ENCODE results near the gene FASN. TPM values are rescaled to one million over a fixed set of nuclear protein-coding genes. Genes with fewer than 3 reads are reported as not detected.
A peak's percentile ranks its signal among the peaks of the same experiment; 100 is the strongest.

The FASN gene
- total and polyA plus RNA-seq, 8 donors: 18.0 to 550 (median 40.0) TPM

DNA sequence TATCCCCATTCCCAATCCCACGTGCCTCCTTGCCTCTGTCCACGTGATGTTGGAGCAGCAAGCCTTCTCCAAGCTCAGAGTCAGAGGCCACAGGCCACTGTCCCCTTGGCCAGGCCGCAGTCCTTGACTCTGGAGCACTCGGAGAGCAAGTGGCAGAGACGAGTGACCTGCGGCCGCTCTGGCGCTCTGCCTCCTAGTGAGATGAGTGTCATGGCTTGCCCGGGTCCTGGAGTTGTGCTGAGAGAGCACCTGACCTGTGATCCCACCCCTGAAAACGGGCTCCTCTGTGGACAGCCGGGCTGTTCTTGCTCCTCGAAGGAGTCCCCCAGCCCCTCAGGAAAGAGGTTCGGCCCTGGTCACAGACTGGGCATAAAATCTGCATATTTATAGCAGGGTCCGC lies 10.0 kb upstream of the FASN start:
- no peak overlapping the region for H3K4me3 ChIP-seq
- H3K36me3 ChIP-seq: peaks cover 0 to 8% of the 10 kb centered on the region in 2 donors
- DNase-seq: peak in 1 of 4 donors; percentile 80
- H3K9me3 ChIP-seq: no peaks in the 10 kb centered on the region
- TF ChIP-seq, protein P1, sequence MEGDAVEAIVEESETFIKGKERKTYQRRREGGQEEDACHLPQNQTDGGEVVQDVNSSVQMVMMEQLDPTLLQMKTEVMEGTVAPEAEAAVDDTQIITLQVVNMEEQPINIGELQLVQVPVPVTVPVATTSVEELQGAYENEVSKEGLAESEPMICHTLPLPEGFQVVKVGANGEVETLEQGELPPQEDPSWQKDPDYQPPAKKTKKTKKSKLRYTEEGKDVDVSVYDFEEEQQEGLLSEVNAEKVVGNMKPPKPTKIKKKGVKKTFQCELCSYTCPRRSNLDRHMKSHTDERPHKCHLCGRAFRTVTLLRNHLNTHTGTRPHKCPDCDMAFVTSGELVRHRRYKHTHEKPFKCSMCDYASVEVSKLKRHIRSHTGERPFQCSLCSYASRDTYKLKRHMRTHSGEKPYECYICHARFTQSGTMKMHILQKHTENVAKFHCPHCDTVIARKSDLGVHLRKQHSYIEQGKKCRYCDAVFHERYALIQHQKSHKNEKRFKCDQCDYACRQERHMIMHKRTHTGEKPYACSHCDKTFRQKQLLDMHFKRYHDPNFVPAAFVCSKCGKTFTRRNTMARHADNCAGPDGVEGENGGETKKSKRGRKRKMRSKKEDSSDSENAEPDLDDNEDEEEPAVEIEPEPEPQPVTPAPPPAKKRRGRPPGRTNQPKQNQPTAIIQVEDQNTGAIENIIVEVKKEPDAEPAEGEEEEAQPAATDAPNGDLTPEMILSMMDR (IDR thresholded peaks at IDR 0.05): no peak
- no peak for ATAC-seq
- no peaks in the 10 kb centered on the region for H3K27me3 ChIP-seq
- H3K27ac ChIP-seq: no peak overlapping the region
- H3K4me1 ChIP-seq: peaks cover 32 to 53% of the 10 kb centered on the region in 2 donors
- intact Hi-C loops (cut with DNase I): no loop called here

DNA sequence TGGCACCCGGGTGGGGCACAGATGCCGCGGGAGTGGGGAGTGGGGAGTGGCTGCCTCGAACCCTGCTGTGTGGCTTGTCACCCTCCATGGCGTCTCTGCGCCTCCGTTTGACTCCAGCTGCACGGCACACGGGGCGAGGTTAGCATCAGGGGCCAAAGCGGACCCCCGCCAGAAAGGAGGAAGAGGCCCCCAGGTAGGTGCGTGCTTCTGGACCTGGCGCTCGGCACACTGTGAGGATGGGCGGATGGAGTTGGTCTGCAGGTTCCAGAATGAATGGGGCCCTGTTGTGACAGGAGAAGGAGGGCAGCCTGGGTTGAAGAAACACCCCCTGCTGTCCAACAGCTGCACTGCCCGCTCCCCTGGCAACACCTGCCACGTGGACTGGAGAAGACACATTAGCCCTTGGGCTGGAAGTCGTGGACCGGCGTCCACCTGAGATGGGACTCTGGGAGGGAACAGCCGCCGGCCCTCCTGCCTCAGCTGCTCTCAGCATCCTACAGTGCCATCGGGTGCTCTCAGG lies 9.4 kb upstream of the FASN start:
- intact Hi-C loops (cut with DNase I): no loop called here
- TF ChIP-seq, protein P1 (IDR thresholded peaks at IDR 0.05): no peak
- no peak overlapping the region for H3K4me3 ChIP-seq
- DNase-seq (no peak), ATAC-seq (no peak)
- peak overlapping the region; percentile 84 to 87 for H3K27ac ChIP-seq
- H3K4me1 ChIP-seq: peaks cover 31 to 56% of the 10 kb centered on the region in 2 donors
- H3K36me3 ChIP-seq: peaks cover 0 to 6% of the 10 kb centered on the region in 2 donors
- no peaks in the 10 kb centered on the region for H3K9me3 ChIP-seq
- H3K27me3 ChIP-seq: no peaks in the 10 kb centered on the region

DNA sequence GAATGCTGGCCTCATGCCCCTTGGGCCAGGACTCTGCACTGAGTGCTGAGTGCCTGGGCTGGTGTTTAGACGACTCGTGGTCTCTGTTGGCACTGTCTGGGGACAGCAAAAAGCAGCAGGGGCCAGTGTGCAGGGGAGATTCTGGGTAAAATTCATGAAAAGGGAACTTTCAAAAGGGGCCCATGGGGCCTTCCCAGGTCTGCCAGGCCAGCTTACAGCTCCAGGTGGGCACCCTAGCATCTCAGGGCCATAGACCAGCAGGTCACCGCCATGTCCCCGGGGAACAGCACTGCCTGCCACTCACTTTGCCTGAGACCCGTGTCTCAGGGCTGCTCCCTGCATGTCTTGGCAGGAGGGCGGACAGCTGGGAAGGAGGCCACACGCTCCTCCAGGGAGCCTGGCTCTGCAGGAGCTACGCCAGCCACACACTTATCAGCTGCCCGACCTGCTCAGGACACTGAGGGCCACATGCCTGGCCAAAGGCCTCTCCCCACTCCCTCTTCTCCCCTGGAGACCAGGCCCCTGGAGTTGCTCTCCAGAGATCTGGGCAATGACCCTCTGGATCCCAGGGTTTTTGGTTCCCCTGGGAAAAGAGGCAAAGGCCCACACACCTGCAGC lies 8.8 kb upstream of the FASN start:
- H3K4me1 ChIP-seq: peaks cover 28 to 57% of the 10 kb centered on the region in 2 donors
- ATAC-seq: peak; percentile 34
- peak overlapping the region; percentile 84 to 87 for H3K27ac ChIP-seq
- H3K9me3 ChIP-seq: no peaks in the 10 kb centered on the region
- DNase-seq: no peak
- TF ChIP-seq, protein P1 (IDR thresholded peaks at IDR 0.05): no peak
- peak overlapping the region in 1 of 2 donors; percentile 37 for H3K4me3 ChIP-seq
- no peaks in the 10 kb centered on the region for H3K36me3 ChIP-seq
- intact Hi-C loops (cut with DNase I): no loop called here
- no peaks in the 10 kb centered on the region for H3K27me3 ChIP-seq

DNA sequence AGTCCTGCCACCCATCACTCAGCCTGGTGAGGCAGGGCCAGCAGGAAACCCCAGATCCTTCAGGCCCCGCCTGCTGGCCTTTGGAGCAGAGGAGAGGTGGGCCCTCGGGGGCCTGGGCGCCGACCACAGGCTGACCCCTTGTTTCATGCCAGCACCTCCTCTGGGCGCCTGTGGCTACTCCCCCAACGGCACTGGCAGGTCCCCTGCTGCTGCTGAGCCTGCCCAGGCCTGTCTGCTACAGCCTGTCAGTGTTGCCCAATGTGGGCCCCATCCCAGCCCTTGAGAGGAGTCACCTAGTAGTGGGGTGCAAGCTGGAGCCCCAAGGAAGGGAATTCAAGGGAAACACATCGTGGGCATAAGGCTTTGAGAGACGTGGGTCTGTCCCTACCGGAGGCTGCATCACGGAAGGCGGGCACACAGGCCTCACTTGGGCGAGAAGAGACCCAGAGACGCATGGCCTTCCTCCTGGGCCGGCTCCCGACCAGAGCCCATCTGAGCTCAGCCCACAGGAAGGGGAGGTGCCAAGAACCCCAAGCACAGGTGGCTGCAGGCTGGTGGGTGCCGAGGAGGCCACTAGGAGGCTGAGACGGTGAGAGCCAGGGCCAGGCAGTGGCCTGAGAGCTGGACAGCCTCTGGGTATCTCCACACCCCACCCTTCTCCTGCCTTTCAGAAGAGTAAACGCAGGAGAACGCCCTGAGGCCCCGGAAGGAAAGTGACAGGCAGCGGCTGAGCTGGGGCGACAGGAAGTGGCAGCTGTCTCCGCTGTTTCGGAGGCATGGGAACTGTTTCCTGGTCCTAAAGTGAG lies 8.0 kb upstream of the FASN start:
- Histone ChIP-seq H3K9me3 (no peaks in the 10 kb centered on the region), H3K36me3 (no peaks in the 10 kb centered on the region), H3K4me1 (peaks cover 28 to 64% of the 10 kb centered on the region in 2 donors), H3K27ac (peak overlapping the region; percentile 84 to 87), H3K27me3 (no peaks in the 10 kb centered on the region), H3K4me3 (peak overlapping the region; percentile 6 to 37)
- intact Hi-C loops (cut with DNase I): no loop called here
- TF ChIP-seq, protein P1 (IDR thresholded peaks at IDR 0.05): peak in 1 of 2 donors; percentile 54
- peak; percentile 78 for ATAC-seq
- DNase-seq: peak; percentile 33 to 91 (median 66)

DNA sequence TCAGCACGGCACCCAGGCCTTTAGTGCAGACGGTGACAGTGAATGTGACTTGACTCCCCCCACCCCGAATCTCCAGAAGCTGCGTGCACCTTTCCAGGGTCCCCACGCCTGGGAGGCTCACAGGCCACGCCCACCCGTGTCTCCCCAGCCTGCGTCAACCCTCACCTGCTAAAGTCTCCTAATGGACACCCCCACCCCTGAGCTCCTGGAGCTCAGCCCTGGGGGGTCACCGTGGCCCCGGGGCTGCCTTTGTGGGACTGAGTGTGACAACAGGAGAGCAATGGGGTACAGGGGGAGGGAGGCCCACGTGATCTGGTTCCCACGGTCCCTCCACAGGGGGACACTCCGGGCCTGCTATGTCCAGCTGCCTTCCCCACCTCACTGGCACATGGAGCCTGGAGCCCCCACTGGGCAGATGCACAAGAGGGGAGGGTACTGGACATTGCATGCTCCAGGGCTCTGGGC lies 7.4 kb upstream of the FASN start:
- Histone ChIP-seq H3K36me3 (no peaks in the 10 kb centered on the region), H3K4me3 (peak overlapping the region in 1 of 2 donors; percentile 37), H3K9me3 (no peaks in the 10 kb centered on the region), H3K4me1 (peaks cover 28 to 65% of the 10 kb centered on the region in 2 donors), H3K27me3 (no peaks in the 10 kb centered on the region), H3K27ac (peak overlapping the region; percentile 84 to 87)
- intact Hi-C loops (cut with DNase I): no loop called here
- DNase-seq (no peak), ATAC-seq (no peak)
- TF ChIP-seq, protein P1 (IDR thresholded peaks at IDR 0.05): no peak

All from left lung (tissue), 10 donors.